Left ventricle myocardium inferior (tissue), 1 donor: Measurements from ENCODE around the gene RTN4R. TPM values are rescaled to one million over a fixed set of nuclear protein-coding genes. Genes with fewer than 3 reads are reported as not detected.
A peak's percentile ranks its signal among the peaks of the same experiment; 100 is the strongest.

Experiments used
- DNase-seq: peaks from one replicate; pipeline ENCODE4 v3.0.0-alpha.2; 2020
- H3K27ac ChIP-seq: fragments of 200-600 bp; replicated peaks from 2 replicates; pipeline ENCODE4 v1.8.0; 2021
- H3K27me3 ChIP-seq: fragments of 200-600 bp; 2 replicates; pipeline ENCODE4 v1.8.0; 2021; ENCODE audit warnings: low read depth
- H3K36me3 ChIP-seq: fragments of 200-600 bp; 2 replicates; pipeline ENCODE4 v1.8.0; 2021
- H3K4me1 ChIP-seq: fragments of 200-600 bp; 2 replicates; pipeline ENCODE4 v1.8.0; 2021
- H3K4me3 ChIP-seq: fragments of 200-600 bp; 2 replicates; pipeline ENCODE4 v1.8.0; 2021; ENCODE audit warnings: mild to moderate bottlenecking, moderate library complexity
- H3K9me3 ChIP-seq: fragments of 200-600 bp; replicated peaks from 2 replicates; pipeline ENCODE4 v1.8.0; 2021
- intact Hi-C: fragments of 100-400 bp; cut with micrococcal nuclease; formaldehyde crosslinking; loops from one replicate; pipeline ENCODE4 v1.11.0; 2022
- total RNA-seq: library from RNA; stranded (reverse); fragmentation: NEBNext Ultra II Directional; extraction: Animal tissue kit (Norgen Biotek cat#: 25700); gene quantifications from one replicate; pipeline ENCODE4 v1.2.1, GENCODE V29; 2021
- TF ChIP-seq, protein P1 (sequence below): fragments of 200-600 bp; IDR thresholded peaks from 2 replicates; pipeline ENCODE4 v1.8.0; 2021; ENCODE audit warnings: antibody characterized with exemption, mild to moderate bottlenecking, borderline replicate concordance
- donor health status: DM: no; HTN: yes; CAD: no; lungs with severe emphysema.

The RTN4R gene
- total RNA-seq, 1 donor from 2014 or later = 0.96 TPM

DNA sequence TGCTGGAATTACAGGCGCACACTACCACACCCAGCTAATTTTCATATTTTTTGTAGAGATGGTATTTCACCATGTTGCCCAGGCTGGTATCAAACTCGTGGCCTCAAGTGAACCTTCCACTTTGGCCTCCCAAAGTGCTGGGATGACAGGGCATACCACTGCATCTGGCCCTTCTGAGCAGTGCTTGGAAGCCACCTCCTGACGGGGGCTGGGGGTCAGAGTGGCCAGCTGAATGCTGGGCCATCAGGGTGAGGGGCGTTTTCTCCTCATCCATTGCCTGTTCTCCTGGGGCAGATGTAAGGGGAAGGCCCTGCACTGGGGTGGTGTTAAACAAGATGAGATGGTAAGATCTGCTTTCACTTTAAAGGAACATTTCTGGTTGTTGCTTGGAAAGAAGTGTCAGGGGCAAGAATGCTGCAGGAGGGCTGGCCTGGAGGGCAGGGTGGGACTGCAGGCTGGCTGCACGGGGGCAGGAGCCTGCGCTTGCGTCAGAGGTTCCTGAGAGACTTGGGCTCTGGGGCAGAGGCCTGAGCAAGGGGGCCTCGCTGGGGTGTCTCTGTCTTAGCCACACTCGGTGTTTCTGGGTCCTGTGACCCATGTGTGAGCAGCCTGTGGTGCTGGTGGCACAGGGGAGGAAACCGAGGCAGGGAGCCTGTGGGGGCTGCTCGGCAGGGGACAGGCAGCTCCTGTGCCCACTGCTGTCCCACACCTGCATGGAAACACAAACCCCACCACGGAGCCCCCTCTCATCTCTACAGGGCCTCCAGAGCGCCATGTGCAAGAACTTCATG is 34.5 kb upstream of the RTN4R start:
- Histone ChIP-seq H3K36me3 (no peaks in the 10 kb centered on the region), H3K9me3 (no peaks in the 10 kb centered on the region), H3K4me1 (peaks cover 18% of the 10 kb centered on the region), H3K27ac (no peak overlapping the region), H3K4me3 (no peak overlapping the region), H3K27me3 (peaks cover 37% of the 10 kb centered on the region)
- intact Hi-C loops = no loop called here
- DNase-seq = no peak
- TF ChIP-seq, protein P1, sequence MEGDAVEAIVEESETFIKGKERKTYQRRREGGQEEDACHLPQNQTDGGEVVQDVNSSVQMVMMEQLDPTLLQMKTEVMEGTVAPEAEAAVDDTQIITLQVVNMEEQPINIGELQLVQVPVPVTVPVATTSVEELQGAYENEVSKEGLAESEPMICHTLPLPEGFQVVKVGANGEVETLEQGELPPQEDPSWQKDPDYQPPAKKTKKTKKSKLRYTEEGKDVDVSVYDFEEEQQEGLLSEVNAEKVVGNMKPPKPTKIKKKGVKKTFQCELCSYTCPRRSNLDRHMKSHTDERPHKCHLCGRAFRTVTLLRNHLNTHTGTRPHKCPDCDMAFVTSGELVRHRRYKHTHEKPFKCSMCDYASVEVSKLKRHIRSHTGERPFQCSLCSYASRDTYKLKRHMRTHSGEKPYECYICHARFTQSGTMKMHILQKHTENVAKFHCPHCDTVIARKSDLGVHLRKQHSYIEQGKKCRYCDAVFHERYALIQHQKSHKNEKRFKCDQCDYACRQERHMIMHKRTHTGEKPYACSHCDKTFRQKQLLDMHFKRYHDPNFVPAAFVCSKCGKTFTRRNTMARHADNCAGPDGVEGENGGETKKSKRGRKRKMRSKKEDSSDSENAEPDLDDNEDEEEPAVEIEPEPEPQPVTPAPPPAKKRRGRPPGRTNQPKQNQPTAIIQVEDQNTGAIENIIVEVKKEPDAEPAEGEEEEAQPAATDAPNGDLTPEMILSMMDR = no peak

GRCh38 chr22:20299746-20300136 is 31.6 kb upstream of the RTN4R start:
- Histone ChIP-seq H3K27me3 (peaks cover 31% of the 10 kb centered on the region), H3K27ac (no peak overlapping the region), H3K4me3 (peak overlapping the region; percentile 74), H3K4me1 (peaks cover 18% of the 10 kb centered on the region), H3K36me3 (no peaks in the 10 kb centered on the region), H3K9me3 (no peaks in the 10 kb centered on the region)
- intact Hi-C loops = no loop called here
- peak; percentile 22 for DNase-seq
- TF ChIP-seq, protein P1 = no peak

DNA sequence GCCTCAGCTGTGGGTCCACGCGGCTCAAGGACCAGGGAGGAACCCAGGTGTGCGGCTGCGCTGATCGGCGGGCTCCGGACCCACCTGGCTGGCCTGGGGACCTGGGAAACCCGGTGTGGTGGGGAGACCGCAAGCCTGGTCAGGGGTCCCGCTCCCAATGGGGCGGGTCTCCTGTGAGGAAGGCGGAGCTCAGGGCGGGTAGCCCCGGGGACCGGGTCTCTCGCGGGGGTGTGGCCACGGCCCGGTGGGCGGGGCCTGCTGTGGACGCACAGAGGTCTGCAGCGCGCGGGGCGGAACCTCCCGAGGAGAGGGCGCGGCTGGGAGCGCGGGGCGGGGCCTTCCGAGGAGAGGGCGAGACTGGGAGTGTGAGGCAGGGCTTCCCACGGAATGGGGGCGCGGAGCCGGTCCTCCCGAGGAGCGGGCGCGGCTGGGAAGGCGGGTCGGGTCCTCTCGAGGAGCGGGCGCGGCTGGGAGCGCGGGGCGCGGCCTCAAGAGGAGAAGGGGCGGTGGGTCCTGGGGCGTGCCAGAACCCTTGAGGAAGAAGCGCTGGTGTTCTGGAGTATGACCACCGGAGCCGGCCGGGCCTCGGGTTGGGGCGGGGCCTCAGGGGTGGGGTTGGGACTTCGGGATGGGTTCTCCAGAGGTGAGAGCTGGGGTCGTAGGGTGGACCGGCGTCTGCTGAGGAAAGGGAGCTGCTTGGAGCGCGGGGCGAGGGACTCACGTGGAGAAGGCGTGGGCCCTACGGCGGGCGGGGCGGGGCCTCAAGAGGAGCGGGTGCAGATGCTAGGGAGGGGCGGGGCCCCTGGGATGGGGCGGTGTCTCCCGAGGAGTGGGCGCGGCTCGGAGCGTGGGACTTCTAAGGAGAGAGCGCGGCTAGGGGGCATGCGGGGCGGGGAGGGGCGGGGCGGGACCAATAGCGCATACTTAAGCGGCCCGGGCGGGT is 31.0 kb upstream of the RTN4R start:
- peak overlapping the region; percentile 74 for H3K4me3 ChIP-seq
- peaks cover 27% of the 10 kb centered on the region for H3K27me3 ChIP-seq
- peaks cover 18% of the 10 kb centered on the region for H3K4me1 ChIP-seq
- intact Hi-C loops = no loop called here
- H3K27ac ChIP-seq = no peak overlapping the region
- TF ChIP-seq, protein P1 = no peak
- DNase-seq = peak; percentile 84
- no peaks in the 10 kb centered on the region for H3K36me3 ChIP-seq
- H3K9me3 ChIP-seq = no peaks in the 10 kb centered on the region

DNA sequence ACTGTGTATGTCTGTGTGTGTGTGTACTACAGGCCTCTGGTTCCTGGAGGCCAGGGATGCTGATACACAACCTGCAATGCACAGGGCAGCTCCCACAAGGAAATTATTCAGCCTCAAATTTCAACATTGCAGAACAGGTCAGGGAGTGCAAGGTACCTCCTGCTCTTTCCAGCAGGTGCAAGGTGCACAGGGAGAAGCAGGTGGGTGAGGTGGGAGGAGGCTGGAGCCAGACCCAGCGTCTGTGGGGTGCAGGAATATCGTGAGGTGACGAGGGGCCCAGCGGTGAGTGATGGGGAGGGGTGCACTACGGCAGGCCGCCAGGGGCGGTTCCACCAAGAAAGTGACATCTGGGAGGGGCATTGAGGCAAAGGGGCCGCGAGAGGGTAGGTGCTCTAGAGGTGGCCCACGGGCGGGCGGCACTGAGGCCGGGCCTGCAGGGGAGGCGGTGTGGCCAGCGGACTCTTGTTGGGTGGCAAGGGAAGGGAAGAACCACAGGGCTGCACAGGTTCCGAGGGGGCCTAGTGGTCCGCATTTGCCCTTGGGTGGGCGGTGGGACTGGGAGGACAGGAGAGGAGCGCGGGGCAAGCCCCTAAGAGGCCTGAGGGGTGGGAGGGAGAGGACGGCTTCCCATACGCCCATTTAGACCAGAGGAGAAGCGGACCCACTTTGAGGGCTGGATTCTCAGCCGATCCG is 30.1 kb upstream of the RTN4R start:
- intact Hi-C loops = no loop called here
- TF ChIP-seq, protein P1 = no peak
- Histone ChIP-seq H3K36me3 (no peaks in the 10 kb centered on the region), H3K4me3 (peak overlapping the region; percentile 74), H3K27me3 (peaks cover 27% of the 10 kb centered on the region), H3K27ac (no peak overlapping the region), H3K4me1 (peaks cover 18% of the 10 kb centered on the region), H3K9me3 (no peaks in the 10 kb centered on the region)
- no peak for DNase-seq

- TF ChIP-seq, protein P1 = no peak
- H3K27ac ChIP-seq = no peak overlapping the region
- H3K9me3 ChIP-seq = no peaks in the 10 kb centered on the region
- intact Hi-C loops = no loop called here
- no peak overlapping the region for H3K4me3 ChIP-seq
- no peak for DNase-seq
- H3K4me1 ChIP-seq = peaks cover 18% of the 10 kb centered on the region
- H3K27me3 ChIP-seq = peaks cover 21% of the 10 kb centered on the region
- no peaks in the 10 kb centered on the region for H3K36me3 ChIP-seq
Measured at GRCh38 chr22:20297414-20298109, 29.4 kb upstream of the RTN4R start.
